GM12873 (cell line): ENCODE results near the gene ATP5PD.

Experiments used
- TF ChIP-seq, protein P1 (sequence below): IDR thresholded peaks from 2 replicates; pipeline ENCODE4 v1.5.1; 2012; ENCODE audit warnings: low read depth, mild to moderate bottlenecking, moderate library complexity, low read length, control low read depth; ENCODE audit not compliant: insufficient read depth; ENCODE audit errors: missing control alignments

Gene ATP5PD

DNA sequence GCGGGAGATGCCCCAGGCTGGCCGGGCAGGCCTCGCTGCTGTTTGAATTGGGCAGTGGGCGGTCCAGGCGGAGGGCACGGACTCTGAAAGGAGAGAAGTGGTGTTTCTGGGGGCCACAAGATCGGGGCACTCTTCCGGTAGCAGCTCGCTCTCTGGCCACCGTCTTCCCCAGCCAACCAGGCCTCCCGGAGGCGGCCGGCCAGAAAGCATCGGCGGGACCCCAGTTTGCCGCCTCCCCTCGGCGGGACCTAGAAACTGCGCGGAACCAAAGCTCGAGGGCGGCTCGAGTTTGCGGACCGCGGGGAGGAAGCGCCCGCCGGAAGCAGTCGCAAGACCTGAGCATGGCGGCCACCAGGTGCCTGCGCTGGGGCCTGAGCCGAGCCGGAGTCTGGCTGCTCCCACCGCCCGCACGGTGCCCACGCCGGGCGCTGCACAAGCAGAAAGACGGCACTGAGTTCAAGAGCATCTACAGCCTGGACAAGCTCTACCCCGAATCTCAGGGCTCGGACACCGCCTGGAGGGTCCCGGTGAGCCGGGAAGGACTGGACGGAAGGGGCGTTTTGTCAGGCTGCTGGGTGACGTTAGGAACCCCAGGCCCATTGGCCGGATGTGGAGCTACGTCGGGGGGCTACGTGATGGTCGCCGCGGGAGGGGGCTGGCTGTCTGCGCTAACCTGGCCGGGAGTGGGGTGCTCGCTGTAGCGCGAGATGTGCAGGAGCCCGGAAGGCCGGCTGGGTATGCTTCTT is 34.2 kb downstream of the ATP5PD start, which contains the start of gene MRPL58:
TSS of gene MRPL58 (plus strand) at position 325 of the 746 bp plus-strand sequence. CDS start at position 342, 17 bp downstream.
- TF ChIP-seq, protein P1, sequence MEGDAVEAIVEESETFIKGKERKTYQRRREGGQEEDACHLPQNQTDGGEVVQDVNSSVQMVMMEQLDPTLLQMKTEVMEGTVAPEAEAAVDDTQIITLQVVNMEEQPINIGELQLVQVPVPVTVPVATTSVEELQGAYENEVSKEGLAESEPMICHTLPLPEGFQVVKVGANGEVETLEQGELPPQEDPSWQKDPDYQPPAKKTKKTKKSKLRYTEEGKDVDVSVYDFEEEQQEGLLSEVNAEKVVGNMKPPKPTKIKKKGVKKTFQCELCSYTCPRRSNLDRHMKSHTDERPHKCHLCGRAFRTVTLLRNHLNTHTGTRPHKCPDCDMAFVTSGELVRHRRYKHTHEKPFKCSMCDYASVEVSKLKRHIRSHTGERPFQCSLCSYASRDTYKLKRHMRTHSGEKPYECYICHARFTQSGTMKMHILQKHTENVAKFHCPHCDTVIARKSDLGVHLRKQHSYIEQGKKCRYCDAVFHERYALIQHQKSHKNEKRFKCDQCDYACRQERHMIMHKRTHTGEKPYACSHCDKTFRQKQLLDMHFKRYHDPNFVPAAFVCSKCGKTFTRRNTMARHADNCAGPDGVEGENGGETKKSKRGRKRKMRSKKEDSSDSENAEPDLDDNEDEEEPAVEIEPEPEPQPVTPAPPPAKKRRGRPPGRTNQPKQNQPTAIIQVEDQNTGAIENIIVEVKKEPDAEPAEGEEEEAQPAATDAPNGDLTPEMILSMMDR = peak; percentile 43

DNA sequence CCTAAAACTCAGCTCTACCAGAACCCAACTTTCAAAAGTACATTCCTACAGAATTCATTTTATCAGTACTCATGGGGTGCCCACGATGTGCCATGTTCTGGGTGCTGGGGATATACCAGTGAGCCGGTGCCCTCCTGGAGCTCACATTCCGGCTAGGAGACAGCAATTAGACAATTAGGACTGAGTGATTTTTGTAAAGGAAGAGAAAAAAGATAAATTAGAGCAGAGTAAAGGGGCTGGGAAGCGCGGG is 34.7 kb downstream of the ATP5PD start:
- TF ChIP-seq, protein P1 = no peak

DNA sequence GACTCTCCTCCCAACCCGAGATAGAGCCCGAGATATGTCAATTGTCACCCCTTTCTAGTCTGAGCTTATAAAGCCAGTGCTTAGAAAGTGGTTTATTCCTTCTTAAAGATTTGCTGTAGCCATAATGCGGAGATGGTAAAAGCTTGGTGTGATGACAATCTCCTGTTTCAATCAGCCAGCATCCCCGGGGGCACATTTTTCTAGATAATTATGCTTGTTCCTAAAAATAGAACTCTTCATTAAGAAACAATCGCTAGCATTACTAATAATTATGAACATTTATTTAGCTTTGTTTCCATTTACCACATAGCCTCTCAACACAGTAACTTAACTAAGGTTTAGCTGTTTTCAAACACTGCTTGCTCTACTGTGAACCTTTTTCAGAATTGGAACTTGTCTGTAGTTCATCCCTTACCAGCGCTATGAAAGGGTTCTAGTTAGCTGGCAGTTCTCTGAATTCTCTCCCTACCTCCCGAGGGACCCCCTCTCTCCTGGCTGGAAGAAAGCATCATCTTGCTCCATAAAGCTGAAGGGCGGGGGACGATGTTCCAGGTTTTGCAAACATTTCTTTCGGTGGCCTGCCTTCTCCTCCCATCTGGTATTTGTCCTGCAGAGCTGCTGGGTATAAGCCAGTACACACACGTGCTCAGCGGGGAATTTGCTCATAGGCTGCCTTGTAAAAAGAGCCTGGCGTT is 35.2 kb downstream of the ATP5PD start:
- TF ChIP-seq, protein P1 = no peak

DNA sequence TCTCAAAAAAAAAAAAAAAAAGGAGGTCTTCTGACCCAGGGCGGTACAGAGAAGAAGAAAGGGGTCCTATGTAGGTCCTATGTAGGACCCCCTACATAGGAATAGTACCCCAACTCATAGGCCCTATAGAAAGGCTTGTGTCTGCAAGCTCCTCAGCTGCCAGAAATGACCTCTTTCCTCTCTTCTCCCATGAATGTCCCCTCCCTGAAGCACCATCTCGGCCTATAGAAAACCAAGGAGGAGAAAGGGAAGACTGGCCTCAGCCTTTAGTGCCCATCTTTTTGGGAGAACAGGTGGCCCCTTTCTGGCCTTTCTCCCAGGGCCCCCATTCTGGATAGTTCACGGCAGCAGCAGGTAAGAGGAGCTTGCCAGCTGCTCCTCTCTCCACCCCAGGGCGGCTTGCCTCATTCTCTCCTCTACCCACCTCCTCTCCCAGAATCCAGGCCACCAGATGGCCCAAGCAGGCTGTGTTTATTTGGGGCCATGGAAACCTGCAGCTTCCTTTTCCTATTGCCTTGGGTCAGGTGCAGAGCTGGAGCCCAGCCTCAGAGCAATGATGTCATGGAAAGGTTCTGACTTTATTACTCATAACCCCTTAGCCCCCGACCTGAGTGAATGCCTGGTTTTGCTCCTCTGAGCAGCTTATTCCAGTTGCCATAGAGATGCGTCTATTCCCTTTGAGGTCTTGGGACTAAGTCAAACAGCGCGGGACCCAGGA is 35.9 kb downstream of the ATP5PD start:
- TF ChIP-seq, protein P1 = no peak

DNA sequence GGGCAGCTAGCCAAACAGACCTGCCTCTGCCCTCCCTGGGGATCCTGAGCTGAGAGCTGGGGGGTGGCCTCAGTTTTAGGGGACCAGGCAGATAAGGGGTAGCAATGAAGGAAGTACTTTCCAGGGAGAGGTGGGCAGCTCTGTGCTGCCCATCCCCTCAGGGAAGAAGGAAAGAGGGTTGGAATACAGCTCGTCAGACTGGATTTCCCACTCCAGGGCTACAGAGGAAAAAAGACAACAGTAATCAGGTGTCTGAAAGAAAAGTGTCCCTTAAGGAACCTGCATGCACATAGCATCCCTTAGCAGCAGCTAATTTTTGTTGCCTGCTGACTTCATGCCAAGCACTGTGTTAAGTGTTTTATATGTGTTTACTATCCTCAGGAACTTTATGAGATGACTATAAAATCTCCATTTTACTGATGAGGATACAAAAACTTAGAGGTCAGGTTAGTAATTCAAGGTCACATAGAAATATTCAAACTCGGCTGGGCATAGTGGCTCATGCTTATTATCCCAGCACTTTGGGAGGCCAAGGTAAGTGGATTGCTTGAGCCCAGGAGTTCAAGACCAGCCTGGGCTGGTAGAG is 37.5 kb downstream of the ATP5PD start:
- TF ChIP-seq, protein P1 = no peak

DNA sequence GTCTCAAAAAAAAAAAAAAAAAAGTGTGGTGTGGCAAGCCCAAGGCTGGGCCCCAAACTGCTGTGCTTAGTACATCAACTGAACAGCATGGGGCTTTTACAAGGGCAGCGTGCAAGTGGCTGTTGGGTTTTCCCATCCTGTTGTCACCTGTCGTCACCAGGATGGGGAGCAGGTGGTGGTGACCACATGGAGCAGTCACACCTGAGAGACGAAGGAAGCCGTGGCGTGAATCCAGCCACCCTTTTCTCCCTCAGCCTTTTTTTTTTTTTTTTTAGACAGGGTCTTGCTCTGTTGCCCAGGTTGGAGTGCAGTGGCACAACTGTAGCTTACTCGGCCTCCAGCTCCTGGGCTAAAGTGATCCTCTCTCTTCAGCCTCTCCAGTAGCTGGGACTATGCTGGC is 38.4 kb downstream of the ATP5PD start:
- TF ChIP-seq, protein P1 = no peak

DNA sequence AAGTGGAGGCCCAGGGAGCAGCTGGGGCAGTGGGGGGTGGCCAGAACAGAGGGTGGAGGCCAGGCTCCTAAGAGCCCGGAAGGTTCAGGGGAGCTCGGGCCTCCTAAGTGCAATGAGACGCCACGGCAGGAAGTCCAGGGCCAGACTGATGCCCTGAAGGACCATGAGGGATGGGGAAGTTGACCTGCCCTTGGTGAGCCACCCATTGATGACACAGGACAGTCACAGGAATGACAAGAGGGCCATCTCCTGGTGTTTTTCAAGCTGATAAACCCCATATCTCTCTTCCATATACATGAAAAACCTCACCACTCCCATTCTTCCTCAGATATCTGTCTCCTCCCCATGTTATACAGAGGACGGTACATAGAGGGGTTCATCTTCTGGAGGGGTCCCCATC is 40.1 kb downstream of the ATP5PD start:
- TF ChIP-seq, protein P1 = no peak
